PC-9 (cell line): ENCODE measurements around the gene SMO. TPM values are rescaled to one million over a fixed set of nuclear protein-coding genes. Genes with fewer than 3 reads are reported as not detected.

Experiments used
- BruUV-seq: library from RNA; stranded (reverse); fragments of 400-500 nt; replicated peaks from 2 replicates; lab custom pipeline; 2021; lab: Mats Ljungman, UMichigan
- CTCF ChIA-PET: fragments of 300-600 bp; sonication (Branson Sonifier 250); formaldehyde crosslinking; loops from one replicate; lab custom pipeline; 2022; ENCODE audit warnings: antibody characterized with exemption; lab: Charles Lee
- POLR2A ChIA-PET: fragments of 300-600 bp; sonication (Branson Sonifier 250); formaldehyde crosslinking; loops from one replicate; lab custom pipeline; 2022; ENCODE audit warnings: antibody characterized with exemption; ENCODE audit not compliant: unreplicated experiment; lab: Charles Lee
- DNase-seq, 2 experiments: peaks; one replicate each; pipeline versions ENCODE4 v3.0.0 to v3.0.0-alpha.2; 2015 to 2022; ENCODE audit warnings: mixed read lengths in 1 of 2
- H2AFZ ChIP-seq: fragments of 200-600 bp; sonication (generic); 2 replicates; pipeline ENCODE4 v1.8.1; 2017; ENCODE audit warnings: antibody characterized with exemption
- H3F3A ChIP-seq: fragments of 200-600 bp; sonication (generic); 2 replicates; pipeline ENCODE4 v1.8.1; 2017; ENCODE audit warnings: antibody characterized with exemption, mild to moderate bottlenecking, low read depth; ENCODE audit not compliant: insufficient read depth
- H3K27ac ChIP-seq: fragments of 200-600 bp; sonication (generic); 2 replicates; pipeline ENCODE4 v1.6.1; 2016; ENCODE audit warnings: mixed run types
- H3K27me3 ChIP-seq: fragments of 200-600 bp; sonication (generic); 2 replicates; pipeline ENCODE4 v1.6.1; 2016; ENCODE audit warnings: low read depth, mixed run types; ENCODE audit not compliant: insufficient read depth
- H3K36me3 ChIP-seq: fragments of 200-600 bp; sonication (generic); 2 replicates; pipeline ENCODE4 v1.6.1; 2016; ENCODE audit warnings: low read depth, mixed run types
- H3K4me1 ChIP-seq: fragments of 200-600 bp; sonication (generic); replicated peaks from 2 replicates; pipeline ENCODE4 v1.6.1; 2016; ENCODE audit warnings: mixed run types; ENCODE audit not compliant: insufficient read depth
- H3K4me2 ChIP-seq: fragments of 200-600 bp; sonication (generic); 2 replicates; pipeline ENCODE4 v1.6.1; 2017; ENCODE audit warnings: mixed run types
- H3K4me3 ChIP-seq: fragments of 200-600 bp; sonication (generic); 2 replicates; pipeline ENCODE4 v1.6.1; 2016; ENCODE audit warnings: mixed run types
- H3K79me2 ChIP-seq: fragments of 200-600 bp; sonication (generic); 2 replicates; pipeline ENCODE4 v1.6.1; 2017; ENCODE audit warnings: low read depth, mixed run types
- H3K9me2 ChIP-seq: fragments of 200-600 bp; sonication (generic); 2 replicates; pipeline ENCODE4 v1.8.1; 2017; ENCODE audit warnings: mild to moderate bottlenecking; ENCODE audit not compliant: insufficient read depth
- H3K9me3 ChIP-seq: fragments of 200-600 bp; sonication (generic); 2 replicates; pipeline ENCODE4 v1.8.1; 2016; ENCODE audit warnings: low read depth; ENCODE audit not compliant: insufficient read depth
- H4K20me1 ChIP-seq: fragments of 200-600 bp; sonication (generic); 2 replicates; pipeline ENCODE4 v1.8.1; 2017; ENCODE audit not compliant: insufficient read depth
- EZH2 ChIP-seq: fragments of 200-600 bp; sonication (generic); IDR thresholded peaks from 2 replicates; pipeline ENCODE4 v1.8.0; 2017; ENCODE audit warnings: antibody characterized with exemption, low read depth
- intact Hi-C: fragments of 100-400 bp; cut with micrococcal nuclease; formaldehyde crosslinking; loops from one replicate; pipeline ENCODE4 v1.10.0; 2022; ENCODE audit not compliant: unreplicated experiment
- total RNA-seq: library from RNA; stranded (reverse); gene quantifications from 2 replicates; pipeline ENCODE4 v1.2.3, GENCODE V29; 2021
- TF ChIP-seq, protein P1 (sequence below): fragments of 200-600 bp; sonication (generic); conservative IDR thresholded peaks from 2 replicates; pipeline ENCODE4 v1.6.1; 2017; ENCODE audit warnings: mixed run types, antibody characterized with exemption, mild to moderate bottlenecking, moderate library complexity

SMO gene
- total RNA-seq, 1 experiment from 2014 or later = 1.2 TPM

DNA sequence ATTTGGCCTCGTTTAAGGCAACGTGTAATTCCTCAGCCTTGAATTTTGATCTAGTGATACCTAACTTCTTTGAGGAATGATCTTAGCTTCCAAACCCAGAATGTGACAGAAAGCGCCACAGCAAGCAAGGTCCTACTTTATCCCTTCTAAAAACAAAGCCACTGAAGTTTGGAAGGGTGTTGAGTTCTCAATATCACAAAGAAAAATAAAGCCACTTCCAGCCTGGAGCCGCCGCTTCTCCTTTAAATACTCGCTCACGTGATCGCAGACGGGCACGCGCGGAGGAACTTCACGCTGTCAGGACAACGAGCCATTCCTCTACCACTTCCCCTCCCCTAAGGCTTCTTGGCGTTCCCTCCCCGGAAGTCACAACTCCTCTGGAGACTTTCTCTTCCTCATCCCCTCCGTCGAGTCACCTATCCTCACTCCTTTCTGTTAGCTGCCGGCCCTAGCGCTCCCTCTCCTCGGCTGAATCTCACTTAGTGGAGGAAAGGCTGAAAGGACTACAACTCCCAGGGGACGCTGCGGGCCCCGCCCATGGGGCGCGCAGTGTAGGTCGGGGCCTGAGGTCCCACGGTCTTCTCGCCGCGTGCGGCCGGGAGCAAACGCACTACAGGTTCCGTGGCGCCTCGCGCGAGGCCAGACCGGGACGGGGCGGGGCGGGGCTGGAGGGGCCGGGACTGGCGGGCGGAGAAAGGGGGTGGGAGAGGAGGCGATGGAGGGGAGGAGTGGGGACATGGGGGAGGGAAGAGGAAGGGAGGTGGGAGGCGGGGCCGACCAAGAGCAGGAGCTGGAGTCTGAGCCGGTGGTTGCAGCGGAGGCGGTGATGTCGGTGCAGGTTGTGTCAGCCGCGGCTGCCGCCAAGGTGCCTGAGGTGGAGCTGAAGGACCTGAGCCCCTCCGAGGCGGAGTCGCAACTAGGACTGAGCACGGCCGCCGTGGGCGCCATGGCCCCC is 36.1 kb downstream of the SMO start, which contains the start of gene AHCYL2:
AHCYL2 (plus strand) TSS at position 780 of the 955 bp plus-strand sequence.
- no peaks in the 10 kb centered on the region for H3K27me3 ChIP-seq
- TSS peak; percentile 81 for BruUV-seq
- no peaks in the 10 kb centered on the region for H3K9me3 ChIP-seq
- H3K9me2 ChIP-seq = no peaks in the 10 kb centered on the region
- H3K4me3 ChIP-seq = peak within 1 kb of the TSS; percentile 75
- peaks cover 15% of the 10 kb centered on the region for H3K79me2 ChIP-seq
- peak within 1 kb of the TSS; percentile 74 for H3K27ac ChIP-seq
- H3F3A ChIP-seq = peaks cover 5% of the 10 kb centered on the region
- TF ChIP-seq EZH2 = no peak
- TF ChIP-seq, protein P1, sequence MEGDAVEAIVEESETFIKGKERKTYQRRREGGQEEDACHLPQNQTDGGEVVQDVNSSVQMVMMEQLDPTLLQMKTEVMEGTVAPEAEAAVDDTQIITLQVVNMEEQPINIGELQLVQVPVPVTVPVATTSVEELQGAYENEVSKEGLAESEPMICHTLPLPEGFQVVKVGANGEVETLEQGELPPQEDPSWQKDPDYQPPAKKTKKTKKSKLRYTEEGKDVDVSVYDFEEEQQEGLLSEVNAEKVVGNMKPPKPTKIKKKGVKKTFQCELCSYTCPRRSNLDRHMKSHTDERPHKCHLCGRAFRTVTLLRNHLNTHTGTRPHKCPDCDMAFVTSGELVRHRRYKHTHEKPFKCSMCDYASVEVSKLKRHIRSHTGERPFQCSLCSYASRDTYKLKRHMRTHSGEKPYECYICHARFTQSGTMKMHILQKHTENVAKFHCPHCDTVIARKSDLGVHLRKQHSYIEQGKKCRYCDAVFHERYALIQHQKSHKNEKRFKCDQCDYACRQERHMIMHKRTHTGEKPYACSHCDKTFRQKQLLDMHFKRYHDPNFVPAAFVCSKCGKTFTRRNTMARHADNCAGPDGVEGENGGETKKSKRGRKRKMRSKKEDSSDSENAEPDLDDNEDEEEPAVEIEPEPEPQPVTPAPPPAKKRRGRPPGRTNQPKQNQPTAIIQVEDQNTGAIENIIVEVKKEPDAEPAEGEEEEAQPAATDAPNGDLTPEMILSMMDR = no peak
- peak within 1 kb of the TSS; percentile 94 for H3K4me2 ChIP-seq
- DNase-seq = peak; percentile 95 to 98
- H3K36me3 ChIP-seq = no peaks in the 10 kb centered on the region
- intact Hi-C loops = loop anchor here (2.0 to 10.0 kb wide), 4 partner anchors 70 to 850 kb away; partner anchors contain the start of gene KLHDC10
- H2AFZ ChIP-seq = peak within 1 kb of the TSS; percentile 95
- ChIA-PET CTCF (interaction anchor here (0.5 to 1.0 kb wide), 7 partner anchors 40 to 433 kb away, joined by 3 to 9 read pairs (median 5); no protein-coding TSS in a partner anchor), POLR2A (interaction anchor here (0.5 to 0.7 kb wide), 10 partner anchors 11 to 1825 kb away, joined by 3 to 16 read pairs (median 6); no protein-coding TSS in a partner anchor)
- H4K20me1 ChIP-seq = no peaks in the 10 kb centered on the region
- peaks cover 19% of the 10 kb centered on the region for H3K4me1 ChIP-seq

GRCh38 chr7:129225206-129225930 is 36.9 kb downstream of the SMO start:
- H4K20me1 ChIP-seq = no peaks in the 10 kb centered on the region
- intact Hi-C loops = loop anchor here (2.0 to 10.0 kb wide), 4 partner anchors 69 to 849 kb away; partner anchors contain the start of gene KLHDC10
- CTCF ChIA-PET = interaction anchor here (0.5 to 1.0 kb wide), 9 partner anchors 39 to 432 kb away, joined by 3 to 9 read pairs (median 4); no protein-coding TSS in a partner anchor
- H3K4me1 ChIP-seq = peaks cover 19% of the 10 kb centered on the region
- peaks cover 5% of the 10 kb centered on the region for H3F3A ChIP-seq
- no peaks in the 10 kb centered on the region for H3K27me3 ChIP-seq
- H3K9me2 ChIP-seq = no peaks in the 10 kb centered on the region
- no peaks in the 10 kb centered on the region for H3K36me3 ChIP-seq
- peak overlapping the region; percentile 11; the same call in 1 of the 2 replicates for H3K27ac ChIP-seq
- POLR2A ChIA-PET = interaction anchor here (0.5 to 0.7 kb wide), 7 partner anchors 10 to 1826 kb away, joined by 4 to 16 read pairs (median 7); no protein-coding TSS in a partner anchor
- H3K4me3 ChIP-seq = peak overlapping the region; percentile 75
- no TSS peak for BruUV-seq
- peak overlapping the region; percentile 89 for H2AFZ ChIP-seq
- H3K4me2 ChIP-seq = peak overlapping the region; percentile 94
- TF ChIP-seq, protein P1 = no peak
- TF ChIP-seq EZH2 = no peak
- peak in 1 of 2 experiments; percentile 59 for DNase-seq
- H3K79me2 ChIP-seq = peaks cover 15% of the 10 kb centered on the region
- H3K9me3 ChIP-seq = no peaks in the 10 kb centered on the region
